Iris pigment epithelial cell (primary cell): Measurements from ENCODE around the gene PRKCB.

Source experiments
- DNase-seq: peaks from one replicate; pipeline ENCODE4 v3.0.0-alpha.2; 2011; ENCODE audit warnings: low read depth

The PRKCB gene

DNA sequence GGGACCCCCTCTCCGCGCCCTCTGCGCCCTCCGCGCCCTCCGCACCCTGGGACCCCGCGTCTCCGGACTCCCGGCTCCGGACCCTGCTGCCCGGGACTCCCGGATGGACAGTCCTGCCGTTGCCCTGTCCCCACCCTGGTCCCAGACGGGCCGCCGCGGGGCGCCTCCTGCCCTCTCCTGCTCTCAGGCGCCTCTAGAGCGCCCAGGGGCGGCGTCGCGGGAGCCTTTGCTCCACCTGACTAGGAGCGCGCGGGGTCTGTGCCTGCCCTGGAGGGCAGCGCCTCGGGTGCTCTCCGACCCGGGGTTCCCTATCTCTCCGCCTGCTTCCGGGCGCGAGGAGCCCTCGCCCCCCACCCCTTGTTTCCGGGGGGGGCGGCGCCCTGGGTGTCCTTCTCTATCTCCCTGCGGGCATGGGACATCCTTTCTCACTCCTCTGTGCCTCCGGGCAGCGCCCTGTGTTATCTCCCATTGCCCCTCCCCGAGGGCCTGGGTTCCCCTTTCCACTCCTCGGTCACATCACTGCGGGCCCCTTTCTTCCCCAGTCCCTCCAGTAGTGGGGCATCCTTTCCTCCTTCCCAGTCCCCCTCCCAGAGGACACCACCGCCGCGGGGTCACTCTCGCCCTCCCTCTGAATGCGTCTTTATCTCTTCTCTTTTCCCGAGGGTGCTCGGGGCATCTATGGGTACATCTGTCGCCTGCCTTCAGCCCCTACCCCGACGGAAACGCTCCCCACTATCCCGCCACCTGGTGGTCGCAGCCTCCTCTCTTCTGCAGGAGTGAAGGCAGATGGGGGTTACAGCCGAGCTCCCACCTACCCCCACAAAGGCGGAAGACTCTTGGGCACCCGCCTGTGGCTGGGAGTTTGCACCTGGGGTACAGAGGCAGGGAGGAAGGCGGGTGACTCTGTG lies 875 bp downstream of the PRKCB start:
- DNase-seq, result no peak

- no peak for DNase-seq
Measured at GRCh38 chr16:23837553-23838308, 1.9 kb downstream of the PRKCB start.

DNA sequence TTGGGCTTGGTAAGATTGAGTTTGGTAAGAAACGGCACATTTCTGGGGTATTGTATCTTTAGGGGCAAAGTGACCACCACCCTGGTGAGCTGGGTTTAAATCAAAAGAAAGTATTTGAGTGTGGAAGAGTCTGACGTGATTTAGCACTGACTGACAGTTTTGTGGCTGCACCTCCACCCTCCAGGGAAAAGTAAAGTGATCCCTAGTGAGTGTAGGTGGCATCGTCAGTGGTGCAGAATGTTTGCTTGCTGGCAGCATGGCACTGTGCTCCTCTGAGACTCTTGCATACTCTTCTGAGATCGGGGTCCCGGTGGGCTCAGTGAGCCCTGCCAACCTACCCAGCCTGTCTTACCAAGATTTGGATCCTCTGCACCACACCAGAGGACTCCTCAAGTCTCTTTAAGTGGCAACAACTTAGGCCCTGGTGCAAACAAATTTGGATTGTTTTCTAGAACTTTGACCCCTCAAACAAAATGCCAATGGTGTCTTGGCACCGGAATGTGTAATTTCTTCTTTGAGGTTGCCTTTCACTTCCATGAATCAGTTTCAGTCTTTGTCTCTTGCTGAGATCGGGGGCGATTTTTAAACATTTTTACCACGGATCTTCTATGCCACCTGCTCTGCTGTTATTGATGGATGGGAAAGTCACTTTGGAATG lies 2.8 kb downstream of the PRKCB start:
- no peak for DNase-seq

GRCh38 chr16:23840310-23840709 lies 4.5 kb downstream of the PRKCB start:
- no peak for DNase-seq

DNA sequence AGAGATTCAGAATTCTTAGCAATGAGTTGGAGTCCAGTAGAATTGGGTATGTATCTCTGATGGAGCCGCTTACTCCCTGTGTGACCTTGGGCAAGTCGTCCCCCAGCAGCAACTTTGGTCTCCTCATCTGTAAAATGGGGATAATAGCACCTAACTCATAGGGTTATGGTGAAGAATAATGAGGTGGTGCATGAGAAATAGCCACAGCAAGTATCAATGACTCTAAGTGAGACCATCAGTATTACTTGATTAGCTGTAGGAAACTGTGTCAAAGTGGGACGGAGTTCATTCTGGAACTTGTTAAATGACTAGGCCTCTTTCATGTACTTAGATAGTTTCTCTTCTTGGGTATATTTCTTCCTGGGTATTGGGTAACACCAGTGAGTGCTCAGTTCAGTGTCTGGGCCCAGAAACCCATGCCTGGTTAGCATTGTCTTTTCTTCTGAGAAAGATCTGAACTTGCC lies 6.4 kb downstream of the PRKCB start:
- DNase-seq, result no peak

- DNase-seq, result no peak
Measured at GRCh38 chr16:23843143-23843542, 7.4 kb downstream of the PRKCB start.

- DNase-seq, result no peak
Measured at GRCh38 chr16:23847251-23847650, 11.5 kb downstream of the PRKCB start.

GRCh38 chr16:23847948-23848347 lies 12.2 kb downstream of the PRKCB start:
- no peak for DNase-seq

GRCh38 chr16:23848958-23849357 lies 13.2 kb downstream of the PRKCB start:
- DNase-seq, result no peak

- no peak for DNase-seq
Measured at GRCh38 chr16:23852794-23853562, 17.2 kb downstream of the PRKCB start.

DNA sequence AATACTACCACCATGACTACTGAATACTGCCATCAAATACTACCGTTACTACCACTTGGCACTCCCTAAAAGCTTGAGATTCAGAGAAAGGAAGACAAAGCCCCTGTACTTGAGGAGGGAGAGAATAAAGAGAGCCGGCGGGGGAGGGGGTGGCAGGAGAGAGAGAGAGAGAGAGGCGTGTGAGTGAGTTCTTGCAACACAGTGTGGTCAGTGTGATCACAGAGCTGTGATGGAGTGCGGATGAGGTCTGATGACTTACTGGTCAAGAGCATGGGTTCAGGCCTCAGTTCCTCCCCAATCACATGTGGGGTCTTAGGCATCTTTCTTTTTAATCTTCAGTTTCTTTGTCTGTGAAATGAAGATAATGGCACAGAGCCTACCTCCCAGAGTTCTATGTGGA lies 19.2 kb downstream of the PRKCB start:
- DNase-seq, result no peak

DNA sequence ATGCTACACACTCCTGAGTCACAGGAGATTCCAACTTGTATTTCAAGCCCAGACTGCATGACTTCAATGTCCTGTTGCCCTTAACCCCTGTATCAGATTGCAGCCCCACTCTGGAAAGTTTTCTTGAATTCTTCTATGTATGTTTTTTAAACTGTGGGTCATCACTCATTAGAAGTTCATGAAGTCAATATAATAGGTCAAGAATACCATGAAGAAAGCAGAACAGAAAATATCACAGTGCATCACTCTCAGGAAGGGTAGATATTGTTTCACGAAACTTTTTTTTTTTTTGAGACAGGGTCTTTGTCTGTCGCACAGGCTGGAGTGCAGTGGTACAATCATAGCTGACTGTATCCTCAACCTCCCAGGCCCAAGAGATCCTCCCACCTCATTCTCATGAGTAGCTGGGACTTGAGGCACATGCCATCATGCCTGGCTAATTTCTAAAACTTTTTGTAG lies 20.5 kb downstream of the PRKCB start:
- DNase-seq, result no peak

DNA sequence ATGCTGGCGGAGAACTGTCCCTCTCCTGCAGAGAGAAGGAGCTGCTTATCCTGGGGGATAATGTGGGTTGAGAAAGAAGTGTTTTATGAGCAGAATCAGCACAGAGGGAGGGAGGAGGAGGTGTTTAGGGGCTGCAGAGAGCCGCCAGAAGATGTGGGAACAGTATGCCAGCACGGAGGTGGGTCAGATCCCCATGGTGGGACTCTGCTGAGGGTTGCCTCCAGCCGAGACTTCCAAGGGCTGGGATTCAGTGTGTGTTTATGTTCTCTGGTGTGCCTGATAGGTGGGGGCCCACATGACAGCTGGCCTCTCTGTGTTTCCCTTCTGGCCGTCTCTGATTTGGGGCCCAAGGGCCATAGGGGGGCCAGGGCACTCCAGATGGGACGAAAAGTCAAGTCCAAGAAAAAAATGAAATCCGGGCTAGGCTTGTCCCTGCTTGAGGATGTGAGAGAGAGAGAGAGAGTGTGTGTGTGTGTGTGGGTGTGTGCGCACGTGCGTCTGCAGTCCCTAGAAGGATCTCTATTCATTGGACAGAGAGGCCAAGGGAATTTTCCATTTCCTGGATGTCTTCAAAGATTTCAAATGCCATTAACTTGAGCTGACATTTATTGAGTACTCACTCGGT lies 21.6 kb downstream of the PRKCB start:
- DNase-seq, result no peak

GRCh38 chr16:23857881-23858269 lies 22.1 kb downstream of the PRKCB start:
- no peak for DNase-seq

DNA sequence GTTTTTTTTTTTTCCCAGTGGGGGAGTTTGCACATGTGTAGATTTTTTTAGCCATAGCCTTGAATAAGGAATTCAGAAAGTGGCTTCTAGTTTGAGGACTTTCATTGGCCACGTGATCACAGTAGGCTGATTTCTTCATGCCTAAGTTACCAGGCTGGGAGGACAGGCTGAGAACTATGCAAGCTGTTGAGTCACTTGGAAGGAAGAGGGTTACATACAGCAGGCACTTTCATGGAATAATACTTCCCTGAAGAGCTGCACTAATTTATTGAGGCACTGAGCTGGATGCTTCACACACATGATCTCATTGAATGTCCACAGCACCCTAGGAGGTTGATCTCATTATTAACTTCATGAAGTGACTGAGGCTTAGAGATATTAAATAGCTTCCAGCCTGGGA lies 22.8 kb downstream of the PRKCB start:
- no peak for DNase-seq

- DNase-seq, result no peak
Measured at GRCh38 chr16:23859713-23860269, 24.0 kb downstream of the PRKCB start.

GRCh38 chr16:23861874-23862273 lies 26.1 kb downstream of the PRKCB start:
- DNase-seq, result no peak

DNA sequence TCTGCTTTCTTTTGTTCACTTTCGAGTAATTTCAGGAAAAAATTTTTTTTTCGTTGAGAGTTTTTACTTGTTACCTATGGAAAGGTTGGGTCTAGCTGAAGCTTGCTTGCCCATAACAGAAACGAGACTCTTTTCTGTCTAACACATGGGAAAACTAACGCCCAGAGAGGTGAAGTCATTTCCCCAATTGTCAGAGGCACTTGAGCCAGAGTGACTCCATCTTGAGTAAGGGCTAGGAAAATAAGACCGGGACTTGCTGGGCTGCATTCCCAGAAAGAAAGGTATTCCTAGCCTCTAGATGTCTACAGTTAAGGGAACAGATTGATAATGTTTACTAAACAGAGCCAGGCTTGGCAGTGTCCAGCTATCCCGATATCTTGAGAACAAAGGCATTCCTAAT lies 26.8 kb downstream of the PRKCB start:
- no peak for DNase-seq

DNA sequence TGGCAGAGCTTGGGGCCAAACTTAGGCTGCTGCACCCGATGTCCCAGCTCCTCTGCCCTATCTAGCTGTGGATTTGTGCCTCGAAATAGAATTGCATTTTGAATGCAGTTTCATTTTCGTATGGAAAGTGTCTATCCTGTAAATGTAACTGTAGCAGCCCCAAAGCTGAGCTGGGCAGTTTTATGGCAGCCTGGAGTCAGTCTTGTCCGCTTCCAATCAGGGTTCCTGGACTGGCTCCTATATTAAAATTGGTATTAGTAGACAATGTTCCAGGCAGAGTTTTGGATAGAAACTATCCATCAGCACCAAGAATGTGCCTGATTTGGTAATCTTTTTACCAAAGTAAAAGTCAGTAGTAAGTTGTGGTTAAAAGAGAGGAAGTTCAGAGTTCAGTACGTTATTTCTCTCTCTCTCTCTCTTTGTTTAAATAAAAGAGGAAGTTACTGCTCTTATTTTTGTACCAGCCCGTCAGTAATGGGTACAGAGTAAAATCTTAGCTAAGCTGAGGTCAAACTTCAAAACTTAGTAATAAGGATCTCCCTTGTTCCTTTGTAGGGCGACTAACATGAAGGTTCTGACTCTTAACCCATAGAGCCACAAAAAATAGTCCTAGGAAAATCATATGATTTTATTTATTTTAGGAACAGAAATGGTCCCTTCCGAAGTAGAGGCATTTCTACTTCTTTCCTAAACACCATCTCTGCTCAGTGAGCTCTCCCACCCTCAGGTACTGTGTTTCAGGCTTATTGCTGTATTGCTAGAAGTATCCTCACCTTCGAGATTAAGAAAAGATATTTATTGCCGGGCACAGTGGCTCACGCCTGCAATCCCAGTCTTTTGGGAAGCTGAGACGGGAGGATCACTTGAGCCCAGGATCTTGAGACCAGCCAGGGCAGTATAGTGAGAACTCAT lies 28.0 kb downstream of the PRKCB start:
- no peak for DNase-seq

GRCh38 chr16:23865853-23866252 lies 30.1 kb downstream of the PRKCB start:
- DNase-seq, result no peak
